PC-9 (cell line): ENCODE results near the gene DFFB. TPM values are rescaled to one million over a fixed set of nuclear protein-coding genes. Genes with fewer than 3 reads are reported as not detected.

Experiments used
- BruUV-seq: library from RNA; stranded (reverse); fragments of 400-500 nt; replicated peaks from 2 replicates; lab custom pipeline; 2021; lab: Mats Ljungman, UMichigan
- CTCF ChIA-PET: fragments of 300-600 bp; sonication (Branson Sonifier 250); formaldehyde crosslinking; loops from one replicate; lab custom pipeline; 2022; ENCODE audit warnings: antibody characterized with exemption; lab: Charles Lee
- POLR2A ChIA-PET: fragments of 300-600 bp; sonication (Branson Sonifier 250); formaldehyde crosslinking; loops from one replicate; lab custom pipeline; 2022; ENCODE audit warnings: antibody characterized with exemption; ENCODE audit not compliant: unreplicated experiment; lab: Charles Lee
- DNase-seq, 2 experiments: peaks; one replicate each; pipeline versions ENCODE4 v3.0.0 to v3.0.0-alpha.2; 2015 to 2022; ENCODE audit warnings: mixed read lengths in 1 of 2
- H2AFZ ChIP-seq: fragments of 200-600 bp; sonication (generic); 2 replicates; pipeline ENCODE4 v1.8.1; 2017; ENCODE audit warnings: antibody characterized with exemption
- H3F3A ChIP-seq: fragments of 200-600 bp; sonication (generic); 2 replicates; pipeline ENCODE4 v1.8.1; 2017; ENCODE audit warnings: antibody characterized with exemption, mild to moderate bottlenecking, low read depth; ENCODE audit not compliant: insufficient read depth
- H3K27ac ChIP-seq: fragments of 200-600 bp; sonication (generic); 2 replicates; pipeline ENCODE4 v1.6.1; 2016; ENCODE audit warnings: mixed run types
- H3K27me3 ChIP-seq: fragments of 200-600 bp; sonication (generic); 2 replicates; pipeline ENCODE4 v1.6.1; 2016; ENCODE audit warnings: low read depth, mixed run types; ENCODE audit not compliant: insufficient read depth
- H3K36me3 ChIP-seq: fragments of 200-600 bp; sonication (generic); 2 replicates; pipeline ENCODE4 v1.6.1; 2016; ENCODE audit warnings: low read depth, mixed run types
- H3K4me1 ChIP-seq: fragments of 200-600 bp; sonication (generic); replicated peaks from 2 replicates; pipeline ENCODE4 v1.6.1; 2016; ENCODE audit warnings: mixed run types; ENCODE audit not compliant: insufficient read depth
- H3K4me2 ChIP-seq: fragments of 200-600 bp; sonication (generic); 2 replicates; pipeline ENCODE4 v1.6.1; 2017; ENCODE audit warnings: mixed run types
- H3K4me3 ChIP-seq: fragments of 200-600 bp; sonication (generic); 2 replicates; pipeline ENCODE4 v1.6.1; 2016; ENCODE audit warnings: mixed run types
- H3K79me2 ChIP-seq: fragments of 200-600 bp; sonication (generic); 2 replicates; pipeline ENCODE4 v1.6.1; 2017; ENCODE audit warnings: low read depth, mixed run types
- H3K9me2 ChIP-seq: fragments of 200-600 bp; sonication (generic); 2 replicates; pipeline ENCODE4 v1.8.1; 2017; ENCODE audit warnings: mild to moderate bottlenecking; ENCODE audit not compliant: insufficient read depth
- H3K9me3 ChIP-seq: fragments of 200-600 bp; sonication (generic); 2 replicates; pipeline ENCODE4 v1.8.1; 2016; ENCODE audit warnings: low read depth; ENCODE audit not compliant: insufficient read depth
- H4K20me1 ChIP-seq: fragments of 200-600 bp; sonication (generic); 2 replicates; pipeline ENCODE4 v1.8.1; 2017; ENCODE audit not compliant: insufficient read depth
- CTCF ChIP-seq: fragments of 200-600 bp; sonication (generic); conservative IDR thresholded peaks from 2 replicates; pipeline ENCODE4 v1.6.1; 2017; ENCODE audit warnings: mixed run types, antibody characterized with exemption, mild to moderate bottlenecking, moderate library complexity
- EZH2 ChIP-seq: fragments of 200-600 bp; sonication (generic); IDR thresholded peaks from 2 replicates; pipeline ENCODE4 v1.8.0; 2017; ENCODE audit warnings: antibody characterized with exemption, low read depth
- intact Hi-C: fragments of 100-400 bp; cut with micrococcal nuclease; formaldehyde crosslinking; loops from one replicate; pipeline ENCODE4 v1.10.0; 2022; ENCODE audit not compliant: unreplicated experiment
- total RNA-seq: library from RNA; stranded (reverse); gene quantifications from 2 replicates; pipeline ENCODE4 v1.2.3, GENCODE V29; 2021

Gene DFFB
- total RNA-seq, 1 experiment from 2014 or later: 4.7 TPM

- Histone ChIP-seq H3K4me1 (0 out of 2 replicates have a peak, but pooled peaks cover 2% of the 10 kb centered on the region), H3K9me2 (no peaks in the 10 kb centered on the region), H3K27ac (no peak overlapping the region), H3K4me2 (no peak overlapping the region), H3K36me3 (no peaks in the 10 kb centered on the region), H3F3A (no peaks in the 10 kb centered on the region), H2AFZ (no peak overlapping the region), H3K27me3 (no peaks in the 10 kb centered on the region), H3K4me3 (no peak overlapping the region), H4K20me1 (no peaks in the 10 kb centered on the region), H3K79me2 (peaks cover 3% of the 10 kb centered on the region; the same call in 1 of the 2 replicates), H3K9me3 (no peaks in the 10 kb centered on the region)
- CTCF ChIA-PET: no interaction called here
- BruUV-seq: no TSS peak
- intact Hi-C loops: no loop called here
- TF ChIP-seq EZH2 (no peak), CTCF (no peak)
- POLR2A ChIA-PET: no interaction called here
- no peak for DNase-seq
These were observed 6.1 kb downstream of the DFFB start for GRCh38 chr1:3863231-3863935.

DNA sequence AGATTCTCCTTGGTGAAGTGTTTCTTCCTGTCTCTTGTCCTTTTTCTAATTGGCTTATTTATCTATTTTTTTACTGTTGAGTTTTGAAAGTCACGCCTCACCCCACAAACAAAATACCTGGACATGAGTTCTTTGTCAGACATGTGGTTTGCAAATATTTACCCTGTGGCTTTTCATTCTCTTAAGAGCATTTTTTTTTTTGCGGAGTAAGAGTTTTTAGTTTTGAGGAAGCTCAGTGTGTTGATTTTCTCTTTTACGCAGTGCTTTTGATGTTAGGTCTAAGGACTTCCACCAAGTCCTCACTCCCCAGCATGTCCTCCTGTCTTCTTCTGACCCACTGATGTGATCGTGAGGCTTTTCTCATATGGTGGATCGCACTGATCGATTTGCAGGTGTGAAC is 7.6 kb downstream of the DFFB start:
- CTCF ChIA-PET: no interaction called here

DNA sequence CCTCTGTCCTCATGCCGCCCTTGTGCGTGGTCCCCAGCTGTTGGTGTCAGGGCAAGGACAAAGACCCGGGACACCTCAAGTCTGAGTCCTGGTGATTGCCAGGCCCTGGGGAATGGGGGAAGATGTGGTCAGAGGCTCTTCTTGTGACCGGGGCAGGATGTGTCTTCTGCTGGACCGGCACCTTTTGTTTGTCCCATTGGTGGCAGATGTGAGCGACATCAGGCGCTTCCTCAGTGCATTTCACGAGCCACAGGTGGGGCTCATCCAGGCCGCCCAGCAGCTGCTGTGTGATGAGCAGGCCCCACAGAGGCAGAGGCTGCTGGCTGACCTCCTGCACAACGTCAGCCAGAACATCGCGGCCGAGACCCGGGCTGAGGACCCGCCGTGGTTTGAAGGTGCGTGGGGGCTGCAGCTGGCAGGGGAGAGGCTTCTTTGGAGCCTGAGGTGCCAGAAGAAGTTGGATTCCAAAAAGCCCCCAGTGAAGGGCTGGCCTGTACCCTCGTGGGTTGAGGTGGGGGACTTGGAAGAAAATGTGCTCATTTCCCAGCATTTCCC is 8.4 kb downstream of the DFFB start:
- Histone ChIP-seq H3F3A (no peaks in the 10 kb centered on the region), H3K9me3 (no peaks in the 10 kb centered on the region), H3K79me2 (no peaks in the 10 kb centered on the region), H3K27me3 (no peaks in the 10 kb centered on the region), H2AFZ (no peak overlapping the region), H3K4me3 (no peak overlapping the region), H3K4me2 (no peak overlapping the region), H3K4me1 (no peaks in the 10 kb centered on the region), H4K20me1 (no peaks in the 10 kb centered on the region), H3K36me3 (no peaks in the 10 kb centered on the region), H3K9me2 (no peaks in the 10 kb centered on the region), H3K27ac (no peak overlapping the region)
- TF ChIP-seq CTCF: no peak
- no peak for TF ChIP-seq EZH2
- ChIA-PET CTCF (no interaction called here), POLR2A (no interaction called here)
- no peak for DNase-seq
- BruUV-seq: no TSS peak
- intact Hi-C loops: no loop called here

More for the DNA sequence above, 7.6 kb downstream of the DFFB start:
- Histone ChIP-seq H2AFZ (no peak overlapping the region), H3K27ac (no peak overlapping the region), H3K36me3 (no peaks in the 10 kb centered on the region), H3K9me2 (no peaks in the 10 kb centered on the region), H3K27me3 (no peaks in the 10 kb centered on the region), H3K4me3 (no peak overlapping the region), H4K20me1 (no peaks in the 10 kb centered on the region), H3F3A (no peaks in the 10 kb centered on the region), H3K9me3 (no peaks in the 10 kb centered on the region), H3K4me1 (no peaks in the 10 kb centered on the region), H3K79me2 (no peaks in the 10 kb centered on the region), H3K4me2 (no peak overlapping the region)
- POLR2A ChIA-PET: no interaction called here
- no peak for TF ChIP-seq EZH2
- TF ChIP-seq CTCF: no peak
- BruUV-seq: no TSS peak
- DNase-seq: no peak
- intact Hi-C loops: no loop called here
